Keratinocyte (primary cell): ENCODE results near the gene SLC26A9. TPM values are rescaled to one million over a fixed set of nuclear protein-coding genes. Genes with fewer than 3 reads are reported as not detected.

ENCODE experiments used
- DNase-seq: peaks from one replicate; pipeline ENCODE4 v3.0.0-alpha.2; 2011; ENCODE audit warnings: low read depth, missing footprints, low spot score
- FAIRE-seq: peaks from 2 replicates; lab custom pipeline; 2011; peaks lifted over from hg19 to GRCh38; lab: Jason Lieb, UNC
- H2AFZ ChIP-seq: 2 replicates; pipeline ENCODE4 v1.6.0; 2012; ENCODE audit warnings: low read length, control low read depth, inconsistent platforms; ENCODE audit not compliant: control insufficient read depth
- H3K27ac ChIP-seq: 2 replicates; pipeline ENCODE4 v1.5.1; 2011; ENCODE audit warnings: low read length; ENCODE audit not compliant: control insufficient read depth, insufficient read depth
- H3K27me3 ChIP-seq: 3 replicates; pipeline ENCODE4 v1.6.0; 2011; ENCODE audit warnings: low read length; ENCODE audit not compliant: control insufficient read depth, insufficient read depth; ENCODE audit errors: extremely low read depth
- H3K36me3 ChIP-seq, 2 experiments: 2 replicates in 1 of 2; 3 replicates in 1 of 2; pipeline ENCODE4 v1.5.1; 2011; ENCODE audit warnings: low read length in 2 of 2, mild to moderate bottlenecking in 1 of 2; ENCODE audit not compliant: control insufficient read depth in 2 of 2, insufficient read depth in 2 of 2; ENCODE audit errors: extremely low read depth in 1 of 2
- H3K4me1 ChIP-seq: 3 replicates; pipeline ENCODE4 v1.5.1; 2011; ENCODE audit warnings: low read length; ENCODE audit not compliant: control insufficient read depth, insufficient read depth; ENCODE audit errors: extremely low read depth
- H3K4me2 ChIP-seq: 3 replicates; pipeline ENCODE4 v1.6.0; 2011; ENCODE audit warnings: low read depth, low read length; ENCODE audit not compliant: control insufficient read depth, insufficient read depth; ENCODE audit errors: extremely low read depth
- H3K4me3 ChIP-seq, 3 experiments: fragments of 200-600 bp in 1 of 3; sonication (generic) in 1 of 3; 2 replicates in 2 of 3; 3 replicates in 1 of 3; pipeline ENCODE4 v1.5.1; 2011 to 2016; ENCODE audit warnings: low read length in 3 of 3, mild to moderate bottlenecking in 3 of 3, control low read depth in 2 of 3, inconsistent platforms in 1 of 3, low read depth in 1 of 3, mixed read lengths in 1 of 3, mixed run types in 1 of 3, moderate library complexity in 1 of 3; ENCODE audit not compliant: control insufficient read depth in 2 of 3, insufficient read depth in 2 of 3; ENCODE audit errors: extremely low read depth in 1 of 3
- H3K79me2 ChIP-seq: 2 replicates; pipeline ENCODE4 v1.6.0; 2012; ENCODE audit warnings: low read length; ENCODE audit not compliant: control insufficient read depth, insufficient read depth
- H3K9ac ChIP-seq: 3 replicates; pipeline ENCODE4 v1.6.0; 2011; ENCODE audit warnings: low read length; ENCODE audit not compliant: control insufficient read depth, insufficient read depth; ENCODE audit errors: extremely low read depth
- H3K9me1 ChIP-seq: 3 replicates; pipeline ENCODE4 v1.6.0; 2011; ENCODE audit warnings: low read length; ENCODE audit not compliant: control insufficient read depth, insufficient read depth; ENCODE audit errors: extremely low read depth
- H3K9me3 ChIP-seq: 2 replicates; pipeline ENCODE4 v1.5.1; 2012; ENCODE audit warnings: low read depth, low read length; ENCODE audit not compliant: control insufficient read depth
- H4K20me1 ChIP-seq: 3 replicates; pipeline ENCODE4 v1.6.0; 2011; ENCODE audit warnings: low read length; ENCODE audit not compliant: control insufficient read depth, insufficient read depth; ENCODE audit errors: extremely low read depth
- CTCF ChIP-seq, 3 experiments: IDR thresholded peaks in 1 of 3; conservative IDR thresholded peaks in 1 of 3; optimal IDR thresholded peaks in 1 of 3; 2 replicates in 2 of 3; 3 replicates in 1 of 3; pipeline versions ENCODE3 to v1.5.1; 2011; ENCODE audit warnings: low read length in 3 of 3, mild to moderate bottlenecking in 3 of 3, moderate library complexity in 2 of 3, control low read depth in 1 of 3, inconsistent platforms in 1 of 3; ENCODE audit not compliant: insufficient read depth in 2 of 3; ENCODE audit errors: extremely low read depth in 1 of 3
- EZH2 ChIP-seq: IDR thresholded peaks from one replicate; pipeline ENCODE4 v1.6.1; 2012; ENCODE audit warnings: inconsistent platforms, mild to moderate bottlenecking, low read length, moderate library complexity
- dilution Hi-C: fragments of 300-500 bp; cut with MboI; formaldehyde crosslinking; loops from one replicate; pipeline ENCODE4 v1.7.0; 2020; ENCODE audit warnings: low sequenced_read_pairs; ENCODE audit not compliant: extremely low pct_ligation_motif_present
- polyA plus RNA-seq, 5 experiments: library from polyadenylated mRNA; depleted of rRNA in 3 of 5; stranded (reverse) in 3 of 5; stranded (forward) in 1 of 5; unstranded in 1 of 5; fragments of >200 nt; gene quantifications; 1 replicate in 1 of 5; 2 replicates in 3 of 5; 3 replicates in 1 of 5; pipeline versions ENCODE4 v1.2.1 to v1.2.3, GENCODE V29; 2011 to 2012; ENCODE audit warnings: missing spikeins in 2 of 5, low read depth in 1 of 5, low replicate concordance in 1 of 5

The SLC26A9 gene
- polyA plus RNA-seq, 1 donor (not counting 4 experiments of a cell fraction or from before 2014, with no cell fraction given), result 0.03 TPM

- Histone ChIP-seq H3K9me1 (no peaks in the 10 kb centered on the region), H3K79me2 (no peaks in the 10 kb centered on the region), H3K4me1 (no peaks in the 10 kb centered on the region), H4K20me1 (no peaks in the 10 kb centered on the region), H3K27me3 (peaks cover 39% of the 10 kb centered on the region), H3K36me3 (no peaks in the 10 kb centered on the region), H3K9ac (no peak overlapping the region), H3K4me3 (no peak overlapping the region), H2AFZ (no peak overlapping the region), H3K9me3 (no peaks in the 10 kb centered on the region), H3K4me2 (no peak overlapping the region), H3K27ac (no peak overlapping the region)
- TF ChIP-seq CTCF (optimal IDR thresholded peaks at IDR 0.05 in 1 of 3, IDR thresholded peaks at IDR 0.05 in 1 of 3, conservative IDR thresholded peaks at IDR 0.05 in 1 of 3; ENCODE audit: extremely low read depth in 1 of 3, insufficient read depth in 2 of 3, low read length in 3 of 3) (no peak), EZH2 (no peak)
- dilution Hi-C loops, result no loop called here
- no peak for FAIRE-seq
- no peak for DNase-seq
Measured at GRCh38 chr1:205926636-205927035, 16.6 kb downstream of the SLC26A9 start.

- DNase-seq (no peak), FAIRE-seq (no peak)
- Histone ChIP-seq H3K36me3 (no peaks in the 10 kb centered on the region), H3K9me1 (no peaks in the 10 kb centered on the region), H3K27ac (no peak overlapping the region), H3K27me3 (peaks cover 37% of the 10 kb centered on the region), H3K9me3 (no peaks in the 10 kb centered on the region), H3K4me2 (no peak overlapping the region), H3K9ac (no peak overlapping the region), H3K4me3 (no peak overlapping the region), H3K4me1 (no peaks in the 10 kb centered on the region), H4K20me1 (no peaks in the 10 kb centered on the region), H2AFZ (no peak overlapping the region), H3K79me2 (no peaks in the 10 kb centered on the region)
- dilution Hi-C loops, result no loop called here
- no peak for TF ChIP-seq CTCF (optimal IDR thresholded peaks at IDR 0.05 in 1 of 3, IDR thresholded peaks at IDR 0.05 in 1 of 3, conservative IDR thresholded peaks at IDR 0.05 in 1 of 3; ENCODE audit: extremely low read depth in 1 of 3, insufficient read depth in 2 of 3, low read length in 3 of 3)
- TF ChIP-seq EZH2, result no peak
Measured at GRCh38 chr1:205926213-205926612, 17.0 kb downstream of the SLC26A9 start.
